D721Med (cell line): ENCODE measurements around the gene NUP214.
"Not testable (repeated sequence)": the region's sequence is repeated elsewhere in the genome, so short reads cannot be mapped to it uniquely, and the experiment has no call there.

Experiments
- DNase-seq: peaks from one replicate; pipeline ENCODE4 v3.0.0; 2011; ENCODE audit warnings: low spot score; ENCODE audit not compliant: insufficient read length
- FAIRE-seq: peaks from 2 replicates; lab custom pipeline; 2011; peaks lifted over from hg19 to GRCh38; lab: Jason Lieb, UNC
- CTCF ChIP-seq: IDR thresholded peaks from 2 replicates; pipeline ENCODE4 v1.5.1; 2012; ENCODE audit warnings: mild to moderate bottlenecking, control low read depth; ENCODE audit not compliant: insufficient read depth; ENCODE audit errors: missing control alignments

Gene NUP214

GRCh38 chr9:131239161-131239975 lies 114.0 kb downstream of the NUP214 start:
- no peak for FAIRE-seq
- TF ChIP-seq CTCF, result no peak
- no peak for DNase-seq

GRCh38 chr9:131240047-131240921 lies 114.9 kb downstream of the NUP214 start:
- DNase-seq (no peak), FAIRE-seq (no peak)
- no peak for TF ChIP-seq CTCF

- not testable (repeated sequence) for FAIRE-seq, DNase-seq
These were observed 118.9 kb downstream of the NUP214 start for GRCh38 chr9:131244331-131244730.

GRCh38 chr9:131246618-131247017 lies 121.2 kb downstream of the NUP214 start:
- no peak for TF ChIP-seq CTCF
- FAIRE-seq (no peak), DNase-seq (no peak)

GRCh38 chr9:131252120-131252519 lies 126.7 kb downstream of the NUP214 start:
- FAIRE-seq (no peak), DNase-seq (no peak)

GRCh38 chr9:131253891-131254491 lies 128.6 kb downstream of the NUP214 start:
- no peak for TF ChIP-seq CTCF
- DNase-seq (no peak), FAIRE-seq (no peak)

More at GRCh38 chr9:131252120-131252519, 126.7 kb downstream of the NUP214 start:
- no peak for TF ChIP-seq CTCF

GRCh38 chr9:131254626-131255025 lies 129.2 kb downstream of the NUP214 start:
- DNase-seq (no peak), FAIRE-seq (no peak)
- no peak for TF ChIP-seq CTCF
